Testis (tissue), 3 donors: ENCODE measurements around the gene PPA2. TPM values are rescaled to one million over a fixed set of nuclear protein-coding genes. Genes with fewer than 3 reads are reported as not detected.

Experiments used
- DNase-seq: peaks from one replicate; pipeline ENCODE4 v3.0.0-alpha.2; 2019
- H3K27ac ChIP-seq, 2 donors: fragments of 200-600 bp; sonication (generic); one replicate each; pipeline ENCODE4 v1.5.1; 2019
- H3K27me3 ChIP-seq: fragments of 200-600 bp; sonication (generic); one replicate; pipeline ENCODE4 v1.5.1; 2019
- H3K36me3 ChIP-seq: fragments of 200-600 bp; sonication (generic); one replicate; pipeline ENCODE4 v1.5.1; 2017; ENCODE audit warnings: low read depth; ENCODE audit errors: missing control alignments
- H3K4me1 ChIP-seq: fragments of 200-600 bp; sonication (generic); one replicate; pipeline ENCODE4 v1.5.1; 2019
- H3K4me3 ChIP-seq, 2 donors: fragments of 200-600 bp; sonication (generic); one replicate each; pipeline ENCODE4 v1.5.1; 2017 to 2019
- H3K9me3 ChIP-seq: fragments of 200-600 bp; sonication (generic); one replicate; pipeline ENCODE4 v1.5.1; 2017
- POLR2A ChIP-seq: fragments of 450-650 bp; IDR thresholded peaks from one replicate; pipeline ENCODE4 v1.6.1; 2017; ENCODE audit warnings: antibody characterized with exemption, mild to moderate bottlenecking, moderate library complexity
- WGBS, 2 donors: methylation state at CpG; one replicate each; pipeline ENCODE4 v1.1.5; 2018; 5-methylcytosine and 5-hydroxymethylcytosine counted together
- intact Hi-C: fragments of 100-400 bp; cut with DNase I; formaldehyde crosslinking; loops from one replicate; pipeline ENCODE4 v1.15.1; 2023; ENCODE audit warnings: low total_unique reads
- polyA plus RNA-seq: library from polyadenylated mRNA; stranded (reverse); fragments of 350-450 nt; fragmentation: Illumina TruSeq; extraction: RNeasy Lipid Tissue Mini Kit (QIAGEN cat#74804); gene quantifications from one replicate; pipeline ENCODE4 v1.2.3, GENCODE V29; 2014; ENCODE audit warnings: low read depth, low replicate concordance; ENCODE audit not compliant: insufficient read depth
- total RNA-seq, 2 donors: library from RNA; depleted of rRNA; stranded (reverse); fragments of >200 nt; gene quantifications; one replicate each; pipeline ENCODE4 v1.2.3, GENCODE V29; 2016
- TF ChIP-seq, protein P1 (sequence below), 3 experiments: fragments of 450-650 bp in 2 of 3; fragments of 200-600 bp in 1 of 3; sonication (generic) in 1 of 3; IDR thresholded peaks; one replicate each; pipeline ENCODE4 v1.5.1; 2016 to 2019; ENCODE audit warnings: antibody characterized with exemption in 3 of 3, mild to moderate bottlenecking in 2 of 3, moderate library complexity in 1 of 3

The PPA2 gene
- total and polyA plus RNA-seq, 3 donors from 2014 or later, result 40.6 to 71.3 (median 48.1) TPM

DNA sequence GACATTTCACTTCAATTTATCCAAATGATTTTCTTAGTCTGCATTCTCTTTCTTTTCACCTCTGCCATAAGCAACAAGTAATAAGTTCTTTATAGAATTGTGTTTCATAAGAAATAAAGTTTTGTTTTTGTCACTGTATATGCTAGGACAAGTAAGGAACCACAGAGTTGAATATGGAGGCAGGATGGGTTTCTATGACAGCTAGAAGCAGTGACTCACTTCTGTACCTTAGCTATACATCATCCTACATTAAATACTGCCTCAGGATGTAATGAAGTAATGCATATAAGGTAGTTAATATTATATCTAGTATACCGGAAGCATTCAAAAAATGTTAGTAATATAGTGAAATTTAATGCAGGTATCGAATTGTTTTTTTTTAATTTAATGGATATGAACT, 128.0 kb downstream of the PPA2 start:
- no peaks in the 10 kb centered on the region for H3K36me3 ChIP-seq
- intact Hi-C loops, result no loop called here
- TF ChIP-seq, protein P1, sequence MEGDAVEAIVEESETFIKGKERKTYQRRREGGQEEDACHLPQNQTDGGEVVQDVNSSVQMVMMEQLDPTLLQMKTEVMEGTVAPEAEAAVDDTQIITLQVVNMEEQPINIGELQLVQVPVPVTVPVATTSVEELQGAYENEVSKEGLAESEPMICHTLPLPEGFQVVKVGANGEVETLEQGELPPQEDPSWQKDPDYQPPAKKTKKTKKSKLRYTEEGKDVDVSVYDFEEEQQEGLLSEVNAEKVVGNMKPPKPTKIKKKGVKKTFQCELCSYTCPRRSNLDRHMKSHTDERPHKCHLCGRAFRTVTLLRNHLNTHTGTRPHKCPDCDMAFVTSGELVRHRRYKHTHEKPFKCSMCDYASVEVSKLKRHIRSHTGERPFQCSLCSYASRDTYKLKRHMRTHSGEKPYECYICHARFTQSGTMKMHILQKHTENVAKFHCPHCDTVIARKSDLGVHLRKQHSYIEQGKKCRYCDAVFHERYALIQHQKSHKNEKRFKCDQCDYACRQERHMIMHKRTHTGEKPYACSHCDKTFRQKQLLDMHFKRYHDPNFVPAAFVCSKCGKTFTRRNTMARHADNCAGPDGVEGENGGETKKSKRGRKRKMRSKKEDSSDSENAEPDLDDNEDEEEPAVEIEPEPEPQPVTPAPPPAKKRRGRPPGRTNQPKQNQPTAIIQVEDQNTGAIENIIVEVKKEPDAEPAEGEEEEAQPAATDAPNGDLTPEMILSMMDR (IDR thresholded peaks at IDR 0.05), result no peak
- H3K9me3 ChIP-seq, result no peaks in the 10 kb centered on the region
- no peak overlapping the region for H3K4me3 ChIP-seq
- no peak for DNase-seq
- H3K4me1 ChIP-seq, result no peaks in the 10 kb centered on the region
- 98 to 100% methylated on average over 2 of the region's 2 CpGs for WGBS, 2 donors
- H3K27me3 ChIP-seq, result no peaks in the 10 kb centered on the region
- no peak overlapping the region for H3K27ac ChIP-seq

DNA sequence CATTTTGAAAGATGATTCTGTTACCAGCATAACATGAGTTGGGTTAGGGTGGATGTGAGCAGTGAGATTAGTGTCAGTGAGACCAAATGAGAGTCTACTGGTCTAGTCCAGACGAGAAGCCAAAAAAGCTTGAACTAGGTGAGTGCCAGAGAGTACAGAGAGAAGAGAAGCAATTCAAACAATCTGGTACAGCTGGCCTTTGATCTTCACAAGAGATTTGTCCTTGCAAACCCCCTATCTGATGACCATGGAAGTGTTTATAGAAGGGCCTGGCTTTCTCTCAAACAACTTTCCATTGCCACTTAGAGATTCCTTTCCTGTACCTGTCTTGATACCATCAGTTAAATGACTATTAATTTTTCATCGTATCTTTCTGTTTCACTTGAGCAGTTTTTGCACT, 128.5 kb downstream of the PPA2 start:
- no peak for TF ChIP-seq POLR2A
- TF ChIP-seq, protein P1 (IDR thresholded peaks at IDR 0.05), result no peak
- no peaks in the 10 kb centered on the region for H3K27me3 ChIP-seq
- intact Hi-C loops, result no loop called here
- no peaks in the 10 kb centered on the region for H3K36me3 ChIP-seq
- no peaks in the 10 kb centered on the region for H3K4me1 ChIP-seq
- no peak for DNase-seq
- H3K4me3 ChIP-seq, result no peak overlapping the region
- no peak overlapping the region for H3K27ac ChIP-seq
- no peaks in the 10 kb centered on the region for H3K9me3 ChIP-seq
- 70 to 76% methylated on average over 2 of the region's 2 CpGs for WGBS, 2 donors

DNA sequence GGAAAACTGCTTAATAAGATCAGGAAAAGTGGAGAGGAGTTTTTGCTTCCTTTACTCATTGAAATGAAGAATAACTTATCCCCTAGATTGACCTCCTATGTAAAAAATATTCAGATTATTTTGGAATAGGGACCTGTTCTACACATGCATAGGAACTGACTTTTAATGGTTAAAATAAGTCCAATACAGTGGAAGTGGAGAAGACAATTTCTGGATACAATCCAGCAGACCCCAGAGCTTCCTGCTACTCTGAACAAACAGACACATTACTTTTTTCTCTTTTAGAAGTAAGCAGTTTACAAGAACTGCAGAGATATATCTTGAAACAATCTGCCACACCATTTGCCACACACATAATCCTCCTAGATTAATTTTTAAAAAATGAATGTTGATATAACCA, 129.7 kb downstream of the PPA2 start:
- no peaks in the 10 kb centered on the region for H3K36me3 ChIP-seq
- H3K4me3 ChIP-seq, result no peak overlapping the region
- H3K27me3 ChIP-seq, result no peaks in the 10 kb centered on the region
- TF ChIP-seq POLR2A, result no peak
- TF ChIP-seq, protein P1 (IDR thresholded peaks at IDR 0.05), result no peak
- no peak for DNase-seq
- intact Hi-C loops, result no loop called here
- H3K9me3 ChIP-seq, result no peaks in the 10 kb centered on the region
- no peak overlapping the region for H3K27ac ChIP-seq
- no peaks in the 10 kb centered on the region for H3K4me1 ChIP-seq

DNA sequence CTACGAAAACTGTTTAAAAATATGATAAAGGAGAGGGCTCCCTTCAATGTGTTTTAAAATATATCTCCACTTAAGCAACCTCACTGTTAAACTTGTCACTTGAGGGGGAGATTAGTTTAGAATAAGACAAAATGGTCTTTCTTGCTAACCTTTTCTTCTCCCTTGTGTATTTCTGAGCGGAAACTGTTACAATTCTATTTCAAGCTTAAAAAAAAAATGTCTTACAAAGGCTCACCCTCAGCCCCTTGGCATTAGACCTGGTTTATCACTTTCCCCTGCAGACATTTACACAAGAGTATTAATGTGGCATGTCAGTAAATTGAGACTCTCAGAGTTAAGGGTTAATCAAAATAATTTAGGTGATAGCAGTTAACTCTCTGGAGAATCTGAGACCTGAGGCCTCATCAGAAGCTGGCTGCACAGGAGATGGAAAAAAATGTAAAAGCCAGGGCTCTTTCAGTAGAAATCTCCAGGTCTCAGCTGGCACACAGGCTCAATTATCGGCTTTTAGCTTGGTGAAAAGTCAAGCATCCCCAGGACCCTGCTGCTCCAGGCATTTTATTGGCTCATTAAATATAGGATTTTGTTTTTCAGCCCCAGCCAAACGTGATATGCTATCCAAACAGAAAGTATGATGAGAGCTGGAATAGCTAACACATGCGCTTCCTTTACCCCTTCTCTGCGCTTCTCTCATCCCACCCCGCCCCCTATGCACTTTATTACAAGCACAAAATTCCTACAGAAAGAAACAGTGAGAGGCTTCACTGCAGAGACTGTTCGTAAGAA, 130.5 kb downstream of the PPA2 start:
- no peak for DNase-seq
- Histone ChIP-seq H3K4me3 (no peak overlapping the region), H3K4me1 (no peaks in the 10 kb centered on the region), H3K9me3 (no peaks in the 10 kb centered on the region), H3K27me3 (no peaks in the 10 kb centered on the region), H3K36me3 (no peaks in the 10 kb centered on the region), H3K27ac (no peak overlapping the region)
- 41 to 66% methylated on average over 8 of the region's 8 CpGs for WGBS, 2 donors
- intact Hi-C loops, result no loop called here
- TF ChIP-seq POLR2A, result no peak
- TF ChIP-seq, protein P1 (IDR thresholded peaks at IDR 0.05), result no peak

GRCh38 chr4:105329081-105329480, 144.8 kb downstream of the PPA2 start:
- WGBS, 2 donors, result 83 to 89% methylated on average over 1 of the region's 1 CpG
- Histone ChIP-seq H3K27me3 (no peaks in the 10 kb centered on the region), H3K4me3 (no peak overlapping the region), H3K27ac (no peak overlapping the region), H3K9me3 (no peaks in the 10 kb centered on the region), H3K36me3 (no peaks in the 10 kb centered on the region), H3K4me1 (no peaks in the 10 kb centered on the region)
- DNase-seq, result no peak
- TF ChIP-seq, protein P1 (IDR thresholded peaks at IDR 0.05), result no peak
- no peak for TF ChIP-seq POLR2A
- intact Hi-C loops, result no loop called here
